Esophagus muscularis mucosa (tissue), 4 donors: ENCODE measurements around the gene TTC34. TPM values are rescaled to one million over a fixed set of nuclear protein-coding genes. Genes with fewer than 3 reads are reported as not detected.
"Not testable (repeated sequence)": the region's sequence is repeated elsewhere in the genome, so short reads cannot be mapped to it uniquely, and the experiment has no call there.

Source experiments
- DNase-seq: peaks from one replicate; pipeline ENCODE4 v3.0.0-alpha.2; 2017; ENCODE audit errors: extremely low spot score
- H3K27ac ChIP-seq, 4 donors: fragments of 200-600 bp; sonication (generic); replicated peaks in 1 of 4; 1 replicate in 3 of 4; 2 replicates in 1 of 4; pipeline ENCODE4 v1.5.1; 2016 to 2019; ENCODE audit warnings: mild to moderate bottlenecking in 1 of 4
- H3K27me3 ChIP-seq, 4 donors: fragments of 200-600 bp; sonication (generic); one replicate each; pipeline versions ENCODE4 v1.5.1 to v1.6.0; 2016 to 2019
- H3K36me3 ChIP-seq, 4 donors: fragments of 200-600 bp; sonication (generic); one replicate each; pipeline ENCODE4 v1.5.1; 2016 to 2019
- H3K4me1 ChIP-seq, 4 donors: fragments of 200-600 bp; sonication (generic); one replicate each; pipeline ENCODE4 v1.5.1; 2016 to 2019
- H3K4me3 ChIP-seq, 4 donors: fragments of 200-600 bp; sonication (generic); 1 replicate in 2 of 4; 2 replicates in 2 of 4; pipeline ENCODE4 v1.5.1; 2016 to 2019; ENCODE audit warnings: mild to moderate bottlenecking in 4 of 4, moderate library complexity in 1 of 4
- H3K9me3 ChIP-seq, 4 donors: fragments of 200-600 bp; sonication (generic); 1 replicate in 3 of 4; 2 replicates in 1 of 4; pipeline ENCODE4 v1.5.1; 2016 to 2019
- CTCF ChIP-seq, 3 experiments: fragments of 200-600 bp in 2 of 3; fragments of 450-650 bp in 1 of 3; sonication (generic) in 2 of 3; IDR thresholded peaks; one replicate each; pipeline ENCODE4 v1.5.1; 2017 to 2019; ENCODE audit warnings: antibody characterized with exemption in 3 of 3, mild to moderate bottlenecking in 2 of 3, moderate library complexity in 1 of 3
- EP300 ChIP-seq: sonication (generic); formaldehyde crosslinking; IDR thresholded peaks from one replicate; pipeline ENCODE4 v1.6.1; 2017; ENCODE audit warnings: antibody characterized with exemption
- POLR2A ChIP-seq: fragments of 450-650 bp; IDR thresholded peaks from one replicate; pipeline ENCODE4 v1.6.1; 2017; ENCODE audit warnings: antibody characterized with exemption, moderate library complexity, mild to moderate bottlenecking, low read depth
- POLR2AphosphoS5 ChIP-seq, 2 donors: sonication (generic); formaldehyde crosslinking; IDR thresholded peaks; one replicate each; pipeline ENCODE4 v1.6.1; 2017; ENCODE audit warnings: antibody characterized with exemption in 2 of 2
- WGBS: methylation state at CpG from one replicate; pipeline ENCODE4 v1.1.5; 2018; 5-methylcytosine and 5-hydroxymethylcytosine counted together
- intact Hi-C: fragments of 100-400 bp; cut with DNase I; formaldehyde crosslinking; loops from one replicate; pipeline ENCODE4 v1.15.1; 2023
- total RNA-seq, 4 donors: library from RNA; depleted of rRNA; stranded (reverse); fragments of >200 nt; gene quantifications; one replicate each; pipeline versions ENCODE4 v1.1.0 to v1.2.1, GENCODE V29; 2016

TTC34 gene
- total RNA-seq, 4 donors from 2014 or later, result under 0.01 to 0.46 (median 0.10) TPM

- no peak for TF ChIP-seq CTCF (IDR thresholded peaks at IDR 0.05)
- TF ChIP-seq EP300, result no peak
- no peak for TF ChIP-seq POLR2A
- TF ChIP-seq POLR2AphosphoS5 (IDR thresholded peaks at IDR 0.05), result no peak
- Histone ChIP-seq H3K4me1 (no peaks in the 10 kb centered on the region), H3K9me3 (peaks cover 0 to 37% (median 28%) of the 10 kb centered on the region in 4 donors), H3K27me3 (peaks cover 0 to 71% (median 0%) of the 10 kb centered on the region in 4 donors), H3K36me3 (no peaks in the 10 kb centered on the region), H3K27ac (no peak overlapping the region), H3K4me3 (no peak overlapping the region)
- DNase-seq, result no peak
- intact Hi-C loops, result no loop called here
- WGBS, result 45% methylated on average over 2 of the region's 2 CpGs
These were observed 19.9 kb downstream of the TTC34 start for GRCh38 chr1:2781627-2782026.

GRCh38 chr1:2778220-2778592, 23.3 kb downstream of the TTC34 start:
- H3K4me3 ChIP-seq, result no peak overlapping the region
- peaks cover 0 to 49% (median 0%) of the 10 kb centered on the region in 4 donors for H3K27me3 ChIP-seq
- no peak overlapping the region for H3K27ac ChIP-seq
- 0% methylated on average over 2 of the region's 3 CpGs for WGBS
- peaks cover 0 to 31% (median 28%) of the 10 kb centered on the region in 4 donors for H3K9me3 ChIP-seq
- TF ChIP-seq CTCF (IDR thresholded peaks at IDR 0.05) (no peak), EP300 (no peak), POLR2A (no peak), POLR2AphosphoS5 (IDR thresholded peaks at IDR 0.05) (no peak)
- no peak for DNase-seq
- H3K4me1 ChIP-seq, result no peaks in the 10 kb centered on the region
- no peaks in the 10 kb centered on the region for H3K36me3 ChIP-seq
- intact Hi-C loops, result no loop called here

DNA sequence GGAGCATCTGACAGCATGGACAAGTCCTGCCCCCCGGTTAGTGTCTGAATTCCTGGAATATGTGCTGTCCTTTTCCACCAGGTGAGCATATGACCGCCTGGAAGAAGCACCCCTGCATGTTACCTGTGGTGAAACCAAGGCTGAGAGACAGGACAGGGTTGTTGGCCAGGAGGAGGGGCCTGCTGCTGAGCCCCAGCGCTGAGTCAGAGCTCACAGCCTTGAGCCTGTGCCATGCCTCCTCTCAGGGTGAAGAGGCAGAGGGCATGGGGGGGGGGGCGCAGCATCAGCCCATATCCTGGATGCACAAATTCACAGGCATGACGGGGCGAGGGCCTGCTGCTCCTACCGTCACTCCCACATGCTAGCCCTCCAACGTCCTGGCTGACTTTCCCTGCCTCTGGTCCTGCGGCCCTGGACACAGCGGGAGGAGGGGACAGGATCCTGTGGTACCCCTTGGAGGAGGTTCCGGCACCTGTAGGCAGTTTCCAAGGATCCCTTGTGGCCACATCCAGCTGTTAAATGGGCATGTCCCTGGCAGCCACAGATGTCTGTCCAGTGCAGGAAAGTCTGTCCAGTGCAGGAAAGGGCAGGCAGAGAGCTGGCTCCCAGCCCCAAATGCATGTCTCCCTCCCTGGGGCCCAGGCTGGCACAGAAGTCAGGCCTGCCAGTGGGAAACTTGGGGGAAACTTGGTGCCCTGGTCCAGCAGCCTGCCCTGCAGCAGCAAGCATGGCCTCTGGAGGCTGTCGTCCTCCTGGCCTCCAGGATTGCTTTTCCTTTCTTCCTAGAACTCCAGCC, 23.9 kb downstream of the TTC34 start:
- Histone ChIP-seq H3K36me3 (no peaks in the 10 kb centered on the region), H3K27ac (no peak overlapping the region), H3K4me3 (no peak overlapping the region), H3K9me3 (peaks cover 0 to 26% (median 22%) of the 10 kb centered on the region in 4 donors), H3K27me3 (peaks cover 0 to 48% (median 0%) of the 10 kb centered on the region in 4 donors), H3K4me1 (no peaks in the 10 kb centered on the region)
- intact Hi-C loops, result no loop called here
- no peak for DNase-seq
- TF ChIP-seq POLR2AphosphoS5 (IDR thresholded peaks at IDR 0.05) (no peak), CTCF (IDR thresholded peaks at IDR 0.05) (no peak), EP300 (no peak), POLR2A (no peak)
- 52% methylated on average over 4 of the region's 12 CpGs for WGBS

GRCh38 chr1:2775333-2775732, 26.2 kb downstream of the TTC34 start:
- WGBS, result 100% methylated on average over 1 of the region's 4 CpGs

DNA sequence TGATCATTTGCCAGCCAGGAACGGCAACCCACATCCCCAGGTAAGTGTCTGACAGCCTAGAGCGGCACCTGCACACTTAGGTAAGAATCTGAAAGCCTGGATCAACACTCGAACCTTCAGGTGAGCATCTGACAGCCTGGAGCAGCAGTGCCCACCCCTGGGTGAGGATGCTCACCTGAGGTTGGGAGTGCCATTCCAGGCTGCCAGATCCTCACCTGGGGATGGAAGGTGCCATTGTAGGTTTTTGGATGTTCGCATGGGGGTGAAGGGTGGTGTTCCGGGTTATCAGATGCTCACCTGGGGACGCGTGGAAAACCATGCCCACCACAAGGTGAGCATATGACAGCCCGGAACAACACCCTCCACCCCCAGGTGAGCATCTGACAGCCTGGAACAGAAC, 33.4 kb downstream of the TTC34 start:
- 80% methylated on average over 5 of the region's 8 CpGs for WGBS
- H3K27ac ChIP-seq, H3K9me3 ChIP-seq, intact Hi-C loops, H3K4me1 ChIP-seq, DNase-seq, H3K36me3 ChIP-seq, H3K4me3 ChIP-seq: not testable (repeated sequence)
- H3K27me3 ChIP-seq, result peaks cover 0 to 17% (median 0%) of the 10 kb centered on the region in 4 donors

More at GRCh38 chr1:2775333-2775732, 26.2 kb downstream of the TTC34 start:
- DNase-seq, H3K4me3 ChIP-seq, H3K4me1 ChIP-seq, H3K9me3 ChIP-seq, H3K36me3 ChIP-seq, intact Hi-C loops, H3K27ac ChIP-seq: not testable (repeated sequence)
- H3K27me3 ChIP-seq, result peaks cover 0 to 41% (median 0%) of the 10 kb centered on the region in 4 donors

- WGBS, result 55% methylated on average over 6 of the region's 13 CpGs
- not testable (repeated sequence) for DNase-seq
These were observed 42.1 kb downstream of the TTC34 start for GRCh38 chr1:2759433-2759832.

GRCh38 chr1:2757519-2757918, 44.0 kb downstream of the TTC34 start:
- WGBS, result no CpG with 5 or more reads among the region's 13 CpGs
- H3K27ac ChIP-seq, H3K4me1 ChIP-seq, H3K36me3 ChIP-seq, H3K9me3 ChIP-seq, DNase-seq, intact Hi-C loops, H3K4me3 ChIP-seq, H3K27me3 ChIP-seq: not testable (repeated sequence)

More at GRCh38 chr1:2759433-2759832, 42.1 kb downstream of the TTC34 start:
- H3K27me3 ChIP-seq, H3K9me3 ChIP-seq, intact Hi-C loops, H3K36me3 ChIP-seq, H3K4me1 ChIP-seq, H3K27ac ChIP-seq, H3K4me3 ChIP-seq: not testable (repeated sequence)

DNA sequence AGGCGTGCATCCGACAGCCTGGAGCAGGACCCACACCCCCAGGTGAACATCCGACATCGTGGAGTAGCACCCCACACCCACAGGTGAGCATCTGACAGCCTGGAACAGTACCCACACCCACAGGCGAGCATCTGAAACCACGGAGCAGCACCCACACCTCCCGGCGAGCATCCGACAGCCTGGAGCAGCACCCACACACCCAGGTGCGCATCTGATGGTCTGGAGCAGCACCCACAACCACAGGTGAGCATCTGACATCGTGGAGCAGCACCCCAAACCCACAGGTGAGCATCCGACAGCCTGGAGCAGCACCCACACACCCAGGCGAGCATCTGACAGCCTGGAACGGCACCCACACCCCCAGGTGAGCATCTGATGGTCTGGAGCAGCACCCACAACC, 46.1 kb downstream of the TTC34 start:
- H3K4me3 ChIP-seq, H3K36me3 ChIP-seq, intact Hi-C loops, DNase-seq, H3K4me1 ChIP-seq, H3K27ac ChIP-seq, H3K9me3 ChIP-seq: not testable (repeated sequence)
- peaks cover 0 to 16% (median 0%) of the 10 kb centered on the region in 4 donors for H3K27me3 ChIP-seq
- WGBS, result no CpG with 5 or more reads among the region's 14 CpGs

- H3K9me3 ChIP-seq, H3K4me3 ChIP-seq, H3K4me1 ChIP-seq, intact Hi-C loops, H3K27ac ChIP-seq, DNase-seq, H3K36me3 ChIP-seq: not testable (repeated sequence)
- WGBS, result no CpG with 5 or more reads among the region's 10 CpGs
- peaks cover 0 to 22% (median 0%) of the 10 kb centered on the region in 4 donors for H3K27me3 ChIP-seq
These were observed 46.9 kb downstream of the TTC34 start for GRCh38 chr1:2754597-2754996.
